GM10266 (cell line): ENCODE results near the gene COL8A2.

ENCODE experiments used
- DNase-seq: peaks from one replicate; pipeline ENCODE4 v3.0.0; 2012; ENCODE audit errors: extremely low spot score
- TF ChIP-seq, protein P1 (sequence below): IDR thresholded peaks from 2 replicates; pipeline ENCODE4 v1.5.1; 2012; ENCODE audit warnings: mild to moderate bottlenecking, low read depth; ENCODE audit not compliant: control insufficient read depth, insufficient read depth; ENCODE audit errors: missing control alignments

COL8A2 gene

DNA sequence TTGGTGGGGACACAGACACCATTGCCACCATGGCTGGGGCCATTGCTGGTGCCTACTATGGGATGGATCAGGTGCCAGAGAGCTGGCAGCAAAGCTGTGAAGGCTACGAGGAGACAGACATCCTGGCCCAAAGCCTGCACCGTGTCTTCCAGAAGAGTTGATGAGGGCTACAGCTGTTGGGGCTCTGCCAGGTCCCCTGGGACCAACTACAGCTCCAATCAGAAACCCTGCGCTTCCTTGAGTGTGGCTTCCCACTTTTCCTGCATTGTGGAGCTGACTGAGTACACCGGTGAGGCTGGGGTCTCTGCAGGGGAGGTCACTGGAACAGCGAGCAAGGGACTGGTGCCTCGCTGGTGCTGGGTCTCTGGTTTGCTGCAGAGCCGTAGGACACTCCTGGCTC is 31.8 kb downstream of the COL8A2 start:
- DNase-seq = no peak
- TF ChIP-seq, protein P1, sequence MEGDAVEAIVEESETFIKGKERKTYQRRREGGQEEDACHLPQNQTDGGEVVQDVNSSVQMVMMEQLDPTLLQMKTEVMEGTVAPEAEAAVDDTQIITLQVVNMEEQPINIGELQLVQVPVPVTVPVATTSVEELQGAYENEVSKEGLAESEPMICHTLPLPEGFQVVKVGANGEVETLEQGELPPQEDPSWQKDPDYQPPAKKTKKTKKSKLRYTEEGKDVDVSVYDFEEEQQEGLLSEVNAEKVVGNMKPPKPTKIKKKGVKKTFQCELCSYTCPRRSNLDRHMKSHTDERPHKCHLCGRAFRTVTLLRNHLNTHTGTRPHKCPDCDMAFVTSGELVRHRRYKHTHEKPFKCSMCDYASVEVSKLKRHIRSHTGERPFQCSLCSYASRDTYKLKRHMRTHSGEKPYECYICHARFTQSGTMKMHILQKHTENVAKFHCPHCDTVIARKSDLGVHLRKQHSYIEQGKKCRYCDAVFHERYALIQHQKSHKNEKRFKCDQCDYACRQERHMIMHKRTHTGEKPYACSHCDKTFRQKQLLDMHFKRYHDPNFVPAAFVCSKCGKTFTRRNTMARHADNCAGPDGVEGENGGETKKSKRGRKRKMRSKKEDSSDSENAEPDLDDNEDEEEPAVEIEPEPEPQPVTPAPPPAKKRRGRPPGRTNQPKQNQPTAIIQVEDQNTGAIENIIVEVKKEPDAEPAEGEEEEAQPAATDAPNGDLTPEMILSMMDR = no peak

DNA sequence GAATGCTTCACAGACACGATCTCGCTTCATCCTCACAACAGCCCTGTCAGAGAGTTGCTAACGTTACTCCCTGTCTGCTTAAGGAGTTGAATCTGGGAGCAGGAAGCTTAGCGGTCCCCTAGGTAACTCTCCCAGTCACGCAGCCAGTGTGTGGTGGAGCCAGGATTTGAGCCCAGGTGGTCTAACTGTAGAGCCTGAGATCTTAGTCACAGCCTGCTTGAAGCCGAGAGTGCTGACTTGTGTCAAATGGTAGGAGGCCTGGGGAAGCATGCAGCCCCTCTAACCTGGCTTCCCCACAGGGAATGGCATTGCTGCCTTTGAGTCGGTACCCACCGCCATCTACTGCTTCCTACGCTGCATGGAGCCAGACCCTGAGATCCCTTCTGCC is 32.2 kb downstream of the COL8A2 start:
- no peak for DNase-seq
- TF ChIP-seq, protein P1 = no peak

DNA sequence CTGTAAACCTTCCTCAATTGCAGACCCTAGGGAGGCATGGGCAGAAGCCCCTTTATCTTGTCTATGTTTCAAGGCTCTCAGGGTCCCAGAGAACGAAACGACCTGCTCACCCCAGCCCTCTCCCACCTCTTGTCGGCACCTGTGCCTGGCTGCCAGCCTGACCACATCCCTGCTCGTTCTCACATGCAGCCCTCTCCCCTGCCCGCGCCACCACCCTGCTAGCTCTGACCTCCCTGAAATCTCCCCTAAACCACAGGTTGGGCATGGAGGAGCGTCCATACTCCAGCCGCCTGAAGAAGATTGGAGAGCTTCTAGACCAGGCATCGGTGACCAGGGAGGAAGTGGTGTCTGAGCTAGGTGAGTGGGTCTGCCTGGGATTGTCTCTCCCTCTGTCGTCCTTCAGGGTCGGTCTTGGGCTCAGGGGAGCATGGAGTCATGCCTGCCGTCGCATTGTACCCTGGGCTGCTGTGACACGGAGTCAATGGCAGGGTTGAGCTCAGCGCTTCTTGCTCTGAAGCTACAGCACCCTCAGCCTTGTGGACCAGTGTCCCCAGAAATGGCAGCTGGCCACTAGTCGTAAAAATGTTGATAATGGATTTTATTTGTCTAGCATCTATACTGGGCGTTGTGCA is 32.7 kb downstream of the COL8A2 start:
- TF ChIP-seq, protein P1 = no peak
- DNase-seq = no peak

DNA sequence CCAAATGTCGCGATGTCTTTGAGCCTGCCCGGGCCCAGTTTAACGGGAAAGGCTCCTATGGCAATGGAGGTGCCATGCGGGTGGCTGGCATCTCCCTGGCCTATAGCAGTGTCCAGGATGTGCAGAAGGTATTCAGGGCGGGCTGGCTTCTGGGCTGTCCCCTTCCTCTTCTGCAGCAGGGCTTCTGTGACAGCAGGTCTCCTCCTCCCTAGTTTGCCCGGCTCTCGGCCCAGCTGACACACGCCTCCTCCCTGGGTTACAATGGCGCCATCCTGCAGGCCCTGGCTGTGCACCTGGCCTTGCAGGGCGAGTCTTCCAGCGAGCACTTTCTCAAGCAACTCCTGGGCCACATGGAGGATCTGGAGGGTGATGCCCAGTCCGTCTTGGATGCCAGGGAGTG is 33.3 kb downstream of the COL8A2 start:
- peak; percentile 7 for DNase-seq
- TF ChIP-seq, protein P1 = no peak

DNA sequence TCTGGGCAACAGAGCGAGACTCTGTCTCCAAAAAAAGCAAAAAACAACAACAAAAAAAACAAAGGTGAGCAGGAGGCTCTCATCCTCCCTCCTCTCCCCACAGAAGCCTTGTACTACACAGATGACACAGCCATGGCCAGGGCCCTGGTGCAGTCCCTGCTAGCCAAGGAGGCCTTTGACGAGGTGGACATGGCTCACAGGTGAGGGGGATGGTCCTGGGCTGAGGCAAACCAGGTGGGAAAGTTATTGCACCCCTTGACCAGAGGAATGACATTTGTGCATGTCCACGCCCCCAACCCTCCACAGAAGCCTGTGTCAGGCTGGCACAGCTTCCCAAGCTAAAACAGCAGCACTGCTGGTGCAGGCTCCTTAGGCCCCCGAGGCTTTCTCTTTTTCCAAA is 33.9 kb downstream of the COL8A2 start:
- TF ChIP-seq, protein P1 = no peak
- DNase-seq = no peak

DNA sequence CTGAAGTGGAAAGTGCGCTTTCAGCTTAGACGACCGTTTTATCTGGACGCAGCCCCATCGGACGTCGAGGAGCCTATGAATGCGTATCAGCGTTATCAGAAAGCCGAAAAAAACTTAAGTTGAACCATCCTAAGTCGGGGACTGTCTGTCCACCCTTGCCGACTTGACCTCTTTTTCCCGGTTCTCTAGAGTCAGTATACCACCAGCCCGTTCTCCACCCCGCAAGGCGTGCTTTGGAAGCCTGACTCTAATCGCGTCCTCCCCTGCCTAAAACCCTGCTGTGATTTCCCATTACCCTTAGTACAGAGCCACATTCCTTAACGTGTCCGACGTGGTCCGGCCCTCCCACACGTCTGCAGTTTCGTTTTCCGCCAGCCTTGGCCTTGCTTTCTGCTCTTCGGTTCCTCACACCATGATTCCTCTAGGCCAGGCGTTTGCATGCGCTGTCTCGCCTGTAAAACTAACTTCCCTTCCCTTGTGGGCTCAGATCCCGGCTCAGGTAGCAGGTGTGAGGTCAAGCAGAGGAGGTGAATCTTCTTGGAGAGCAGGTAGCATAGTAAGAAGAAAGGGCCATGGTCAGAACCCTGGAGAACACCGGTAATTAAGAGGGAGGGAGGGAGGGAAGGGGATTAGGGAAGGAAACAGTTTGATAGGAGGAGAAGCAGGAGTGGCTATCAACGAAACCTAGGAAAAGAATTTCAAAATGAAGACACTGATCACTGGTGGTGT is 35.5 kb downstream of the COL8A2 start:
- peak; percentile 39 for DNase-seq
- TF ChIP-seq, protein P1 = no peak
